HepG2 (cell line): ENCODE results near the gene DDN. TPM values are rescaled to one million over a fixed set of nuclear protein-coding genes. Genes with fewer than 3 reads are reported as not detected.

ENCODE experiments used
- ATAC-seq: fragments of 200-7000 bp; cut with Tn5 transposase; 3 replicates; pipeline ENCODE4 v1.9.1; 2020; ENCODE audit warnings: mild to moderate bottlenecking, moderate library complexity
- BruUV-seq: library from RNA; stranded (reverse); fragments of 400-500 nt; replicated peaks from 2 replicates; lab custom pipeline; 2021; lab: Mats Ljungman, UMichigan
- CTCF ChIA-PET: fragments of 300-600 bp; formaldehyde crosslinking; extraction: SDS; loops from one replicate; lab custom pipeline; 2021; ENCODE audit warnings: low total read pairs, inconsistent platforms, low intra/inter-chr PET ratio; lab: Yijun Ruan, JAX
- POLR2A ChIA-PET: fragments of 350-600 bp; sonication (Branson Sonifier 250); formaldehyde crosslinking; loops from one replicate; lab custom pipeline; 2020; ENCODE audit warnings: antibody characterized with exemption, inconsistent platforms; lab: Yijun Ruan, JAX
- DNase-seq: peaks from one replicate; pipeline ENCODE4 v3.0.0-alpha.2; 2015; ENCODE audit warnings: low spot score
- FAIRE-seq: peaks from 3 replicates; lab custom pipeline; 2011; peaks lifted over from hg19 to GRCh38; lab: Jason Lieb, UNC
- H2AFZ ChIP-seq: one replicate; pipeline ENCODE4 v1.6.1; 2011; ENCODE audit warnings: low read length, inconsistent platforms
- H3K27ac ChIP-seq: fragments of 300-600 bp; 3 replicates; pipeline ENCODE4 v1.8.0; 2011; ENCODE audit warnings: mixed run types, mild to moderate bottlenecking, mixed read lengths, low read length, inconsistent platforms; ENCODE audit not compliant: insufficient read depth; ENCODE audit errors: extremely low read length
- H3K27me3 ChIP-seq, 2 experiments: fragments of 200-600 bp in 1 of 2; 2 replicates in 1 of 2; 3 replicates in 1 of 2; pipeline versions ENCODE4 v1.6.0 to v1.8.0; 2011; ENCODE audit warnings: low read length in 2 of 2, mild to moderate bottlenecking in 2 of 2, moderate library complexity in 2 of 2, inconsistent platforms in 1 of 2; ENCODE audit not compliant: insufficient read depth in 2 of 2, control insufficient read depth in 1 of 2
- H3K36me3 ChIP-seq, 2 experiments: fragments of 200-600 bp in 1 of 2; replicated peaks in 1 of 2; 2 replicates in 1 of 2; 3 replicates in 1 of 2; pipeline versions ENCODE4 v1.5.1 to v1.8.0; 2011; ENCODE audit warnings: low read length in 2 of 2, inconsistent platforms in 1 of 2; ENCODE audit not compliant: insufficient read depth in 2 of 2, control insufficient read depth in 1 of 2
- H3K4me1 ChIP-seq: 2 replicates; pipeline ENCODE4 v1.5.1; 2012; ENCODE audit warnings: low read length, inconsistent platforms; ENCODE audit not compliant: insufficient read depth
- H3K4me2 ChIP-seq: 2 replicates; pipeline ENCODE4 v1.6.0; 2011; ENCODE audit warnings: low read depth, low read length, inconsistent platforms
- H3K4me3 ChIP-seq, 3 experiments: fragments of 200-600 bp in 1 of 3; sonication (generic), shearing (Covaris generic) in 1 of 3; replicated peaks in 1 of 3; 2 replicates each; pipeline ENCODE4 v1.5.1; 2011 to 2016; ENCODE audit warnings: low read length in 3 of 3, inconsistent platforms in 2 of 3, low read depth in 2 of 3, mild to moderate bottlenecking in 2 of 3, control low read depth in 1 of 3, mixed read lengths in 1 of 3; ENCODE audit not compliant: insufficient read depth in 1 of 3
- H3K79me2 ChIP-seq: one replicate; pipeline ENCODE4 v1.6.1; 2011; ENCODE audit warnings: low read length, inconsistent platforms; ENCODE audit not compliant: insufficient read depth
- H3K9ac ChIP-seq: 2 replicates; pipeline ENCODE4 v1.6.0; 2011; ENCODE audit warnings: mild to moderate bottlenecking, low read depth, low read length, inconsistent platforms; ENCODE audit not compliant: insufficient read depth
- H3K9me3 ChIP-seq: 2 replicates; pipeline ENCODE4 v1.5.1; 2012; ENCODE audit warnings: mild to moderate bottlenecking, low read length
- H4K20me1 ChIP-seq: 2 replicates; pipeline ENCODE4 v1.6.0; 2011; ENCODE audit warnings: inconsistent platforms, mild to moderate bottlenecking, low read length, moderate library complexity; ENCODE audit not compliant: insufficient read depth
- NFRKB ChIP-seq: fragments of 450-650 bp; IDR thresholded peaks from 2 replicates; pipeline ENCODE4 v1.6.1; 2017
- PTBP1 ChIP-seq: fragments of 200-400 bp; formaldehyde crosslinking; IDR thresholded peaks from 2 replicates; pipeline ENCODE4 v1.6.1; 2018; ENCODE audit warnings: low read length, low read depth; ENCODE audit not compliant: poor library complexity, severe bottlenecking
- TBL1XR1 ChIP-seq: fragments of 150-350 bp; IDR thresholded peaks from 2 replicates; pipeline ENCODE4 v1.6.1; 2014; ENCODE audit warnings: borderline replicate concordance, low read length; ENCODE audit not compliant: partially characterized antibody
- ZFP90 ChIP-seq: sonication (generic); formaldehyde crosslinking; IDR thresholded peaks from 2 replicates; pipeline ENCODE4 v1.8.0; 2022; ENCODE audit warnings: missing genetic modification reagents, mild to moderate bottlenecking, inconsistent platforms, borderline replicate concordance
- ZNF552 ChIP-seq: sonication (generic); formaldehyde crosslinking; IDR thresholded peaks from 2 replicates; pipeline ENCODE4 v1.9.0; 2022; ENCODE audit warnings: missing genetic modification reagents, mild to moderate bottlenecking, borderline replicate concordance
- ZNF672 ChIP-seq: sonication (generic); formaldehyde crosslinking; IDR thresholded peaks from 2 replicates; pipeline ENCODE4 v1.8.1; 2022; ENCODE audit warnings: missing genetic modification reagents
- WGBS: methylation state at CpG from one replicate; pipeline ENCODE4 v1.1.6; 2017; ENCODE audit warnings: low lambda C conversion rate; 5-methylcytosine and 5-hydroxymethylcytosine counted together
- in situ Hi-C: cut with HindIII; loops from 2 replicates; pipeline ENCODE4 v1.10.0; 2017; ENCODE audit warnings: low pct_unique_long_range_greater_than_20kb; ENCODE audit not compliant: extremely low pct_ligation_motif_present
- intact Hi-C: fragments of 100-400 bp; cut with micrococcal nuclease; formaldehyde crosslinking; loops from one replicate; pipeline ENCODE4 v1.10.0; 2022; ENCODE audit not compliant: unreplicated experiment
- polyA plus RNA-seq, 8 experiments: library from polyadenylated mRNA; depleted of rRNA in 3 of 8; stranded (reverse) in 7 of 8; unstranded in 1 of 8; fragments of >200 nt; fragmentation: Illumina TruSeq in 4 of 8; extraction: Trizol in 4 of 8; gene quantifications; 2 replicates each; pipeline versions ENCODE4 v1.2.1 to v1.2.3, GENCODE V29; 2011 to 2016; ENCODE audit warnings: low read depth in 4 of 8, missing spikeins in 1 of 8, mixed read lengths in 1 of 8; ENCODE audit not compliant: insufficient read depth in 1 of 8
- total RNA-seq, 5 experiments: library from RNA; depleted of rRNA; stranded (reverse); fragments of >200 nt; fragmentation: Illumina TruSeq; extraction: Trizol; gene quantifications; 2 replicates each; pipeline ENCODE4 v1.2.3, GENCODE V29; 2016; ENCODE audit warnings: low read depth in 1 of 5
- TF ChIP-seq, protein P1 (sequence below): IDR thresholded peaks from 2 replicates; pipeline ENCODE4 v1.6.1; 2012; ENCODE audit warnings: low read length, improper control_type of control experiment

DDN gene
- total and polyA plus RNA-seq, 2 of the 13 experiments (the other 11 are each of a cell fraction or from before 2014, with no cell fraction given), result 0.24 to 0.53 TPM

DNA sequence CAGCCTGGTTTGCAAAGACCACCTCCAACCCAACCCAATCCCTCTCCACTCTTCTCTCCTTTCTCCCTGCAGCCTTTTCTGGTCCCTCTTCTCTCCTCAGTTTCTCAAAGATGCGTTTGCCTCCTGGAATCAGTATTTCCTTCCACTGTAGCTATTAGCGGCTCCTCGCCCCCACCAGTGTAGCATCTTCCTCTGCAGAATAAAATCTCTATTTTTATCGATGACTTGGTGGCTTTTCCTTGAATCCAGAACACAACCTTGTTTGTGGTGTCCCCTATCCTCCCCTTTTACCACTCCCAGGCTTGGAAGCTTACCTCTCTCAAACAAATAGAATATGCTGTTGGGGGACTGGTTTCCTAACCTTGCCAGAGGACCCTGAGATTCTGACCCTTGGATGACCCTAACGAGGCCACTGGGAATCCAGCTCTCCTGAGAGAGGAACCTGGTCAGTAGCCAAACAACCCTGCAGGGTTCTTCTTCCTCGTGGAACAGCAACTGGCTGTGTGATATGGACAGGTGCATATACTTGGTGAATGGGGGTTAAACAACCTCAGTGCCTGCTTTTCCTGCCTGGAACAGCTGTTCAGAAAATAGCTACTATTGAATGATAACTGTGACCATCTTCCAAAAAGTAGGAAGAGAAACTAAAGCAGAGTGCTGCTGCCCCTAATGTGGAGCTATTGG lies 16.6 kb downstream of the DDN start:
- peaks cover 37% of the 10 kb centered on the region for H3K4me1 ChIP-seq
- no TSS peak for BruUV-seq

GRCh38 chr12:48981757-48982157 lies 17.4 kb downstream of the DDN start:
- no peak overlapping the region for H3K4me2 ChIP-seq
- H3K27me3 ChIP-seq, result peaks cover 33 to 87% of the 10 kb centered on the region in 2 experiments
- no peaks in the 10 kb centered on the region for H3K36me3 ChIP-seq
- ATAC-seq, result no peak
- H2AFZ ChIP-seq, result no peak overlapping the region
- CTCF ChIA-PET, result no interaction called here
- TF ChIP-seq, protein P1, sequence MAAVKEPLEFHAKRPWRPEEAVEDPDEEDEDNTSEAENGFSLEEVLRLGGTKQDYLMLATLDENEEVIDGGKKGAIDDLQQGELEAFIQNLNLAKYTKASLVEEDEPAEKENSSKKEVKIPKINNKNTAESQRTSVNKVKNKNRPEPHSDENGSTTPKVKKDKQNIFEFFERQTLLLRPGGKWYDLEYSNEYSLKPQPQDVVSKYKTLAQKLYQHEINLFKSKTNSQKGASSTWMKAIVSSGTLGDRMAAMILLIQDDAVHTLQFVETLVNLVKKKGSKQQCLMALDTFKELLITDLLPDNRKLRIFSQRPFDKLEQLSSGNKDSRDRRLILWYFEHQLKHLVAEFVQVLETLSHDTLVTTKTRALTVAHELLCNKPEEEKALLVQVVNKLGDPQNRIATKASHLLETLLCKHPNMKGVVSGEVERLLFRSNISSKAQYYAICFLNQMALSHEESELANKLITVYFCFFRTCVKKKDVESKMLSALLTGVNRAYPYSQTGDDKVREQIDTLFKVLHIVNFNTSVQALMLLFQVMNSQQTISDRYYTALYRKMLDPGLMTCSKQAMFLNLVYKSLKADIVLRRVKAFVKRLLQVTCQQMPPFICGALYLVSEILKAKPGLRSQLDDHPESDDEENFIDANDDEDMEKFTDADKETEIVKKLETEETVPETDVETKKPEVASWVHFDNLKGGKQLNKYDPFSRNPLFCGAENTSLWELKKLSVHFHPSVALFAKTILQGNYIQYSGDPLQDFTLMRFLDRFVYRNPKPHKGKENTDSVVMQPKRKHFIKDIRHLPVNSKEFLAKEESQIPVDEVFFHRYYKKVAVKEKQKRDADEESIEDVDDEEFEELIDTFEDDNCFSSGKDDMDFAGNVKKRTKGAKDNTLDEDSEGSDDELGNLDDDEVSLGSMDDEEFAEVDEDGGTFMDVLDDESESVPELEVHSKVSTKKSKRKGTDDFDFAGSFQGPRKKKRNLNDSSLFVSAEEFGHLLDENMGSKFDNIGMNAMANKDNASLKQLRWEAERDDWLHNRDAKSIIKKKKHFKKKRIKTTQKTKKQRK, result no peak
- TF ChIP-seq NFRKB (no peak), PTBP1 (no peak), ZNF672 (no peak), TBL1XR1 (no peak), ZFP90 (CRISPR knock-in tag) (no peak)
- TF ChIP-seq, all 625 proteins: peak for 0
- Histone ChIP-seq H3K9ac (no peak overlapping the region), H3K27ac (no peak overlapping the region), H3K9me3 (no peaks in the 10 kb centered on the region), H3K4me3 (no peak overlapping the region), H3K4me1 (peaks cover 44% of the 10 kb centered on the region), H3K79me2 (no peaks in the 10 kb centered on the region), H4K20me1 (no peaks in the 10 kb centered on the region)
- BruUV-seq, result no TSS peak
- intact Hi-C loops, result no loop called here
- in situ Hi-C loops, result no loop called here
- DNase-seq (no peak), FAIRE-seq (no peak)
- 47% methylated on average over 12 of the region's 13 CpGs for WGBS
- POLR2A ChIA-PET, result no interaction called here

More for the DNA sequence above, 16.6 kb downstream of the DDN start:
- WGBS, result 22% methylated on average over 6 of the region's 6 CpGs
- no peaks in the 10 kb centered on the region for H3K36me3 ChIP-seq
- no peaks in the 10 kb centered on the region for H3K9me3 ChIP-seq
- no peak for ATAC-seq
- no peaks in the 10 kb centered on the region for H4K20me1 ChIP-seq
- TF ChIP-seq ZNF552, result no peak
- H3K27me3 ChIP-seq, result peaks cover 33 to 87% of the 10 kb centered on the region in 2 experiments
- intact Hi-C loops (no loop called here), in situ Hi-C loops (no loop called here)
- no peak overlapping the region for H3K4me2 ChIP-seq
- ChIA-PET CTCF (no interaction called here), POLR2A (no interaction called here)
- no peaks in the 10 kb centered on the region for H3K79me2 ChIP-seq
- DNase-seq, result no peak
- no peak for FAIRE-seq
- no peak overlapping the region for H2AFZ ChIP-seq
- H3K4me3 ChIP-seq, result no peak overlapping the region
- H3K27ac ChIP-seq, result no peak overlapping the region
- no peak overlapping the region for H3K9ac ChIP-seq
